GM23338 (cell line): ENCODE results near the gene UMODL1. TPM values are rescaled to one million over a fixed set of nuclear protein-coding genes. Genes with fewer than 3 reads are reported as not detected.

Source experiments
- ATAC-seq: fragments of 200-7000 bp; cut with Tn5 transposase; 3 replicates; pipeline ENCODE4 v1.9.1; 2020
- DNase-seq: peaks from one replicate; pipeline ENCODE4 v3.0.0-alpha.2; 2015; ENCODE audit warnings: low spot score
- H2AFZ ChIP-seq: fragments of 200-600 bp; sonication (generic); 2 replicates; pipeline ENCODE4 v1.8.0; 2016; ENCODE audit warnings: antibody characterized with exemption, mild to moderate bottlenecking, moderate library complexity
- H3F3A ChIP-seq: fragments of 200-600 bp; sonication (generic); replicated peaks from 2 replicates; pipeline ENCODE4 v1.8.0; 2017; ENCODE audit warnings: antibody characterized with exemption, mixed run types, low read depth
- H3K27ac ChIP-seq: fragments of 200-600 bp; sonication (generic); 2 replicates; pipeline ENCODE4 v1.6.1; 2016; ENCODE audit warnings: low read depth
- H3K27me3 ChIP-seq: fragments of 200-600 bp; sonication (generic); 2 replicates; pipeline ENCODE4 v1.8.0; 2016; ENCODE audit warnings: mild to moderate bottlenecking, mixed run types, moderate library complexity; ENCODE audit not compliant: insufficient read depth
- H3K36me3 ChIP-seq: fragments of 200-600 bp; sonication (generic); 2 replicates; pipeline ENCODE4 v1.8.0; 2016; ENCODE audit warnings: mild to moderate bottlenecking; ENCODE audit not compliant: insufficient read depth
- H3K4me1 ChIP-seq: fragments of 200-600 bp; sonication (generic); 2 replicates; pipeline ENCODE4 v1.8.0; 2016; ENCODE audit warnings: mild to moderate bottlenecking, moderate library complexity; ENCODE audit not compliant: insufficient read depth
- H3K4me2 ChIP-seq: fragments of 200-600 bp; sonication (generic); 2 replicates; pipeline ENCODE4 v1.7.1; 2017; ENCODE audit warnings: mixed run types
- H3K4me3 ChIP-seq: fragments of 200-600 bp; sonication (generic); 2 replicates; pipeline ENCODE4 v1.6.1; 2016; ENCODE audit warnings: mixed run types
- H3K79me2 ChIP-seq: fragments of 200-600 bp; sonication (generic); replicated peaks from 2 replicates; pipeline ENCODE4 v1.8.0; 2017; ENCODE audit warnings: mild to moderate bottlenecking; ENCODE audit not compliant: insufficient read depth
- H3K9me2 ChIP-seq: fragments of 200-600 bp; sonication (generic); 2 replicates; pipeline ENCODE4 v1.8.0; 2017; ENCODE audit not compliant: insufficient read depth
- H4K20me1 ChIP-seq: fragments of 200-600 bp; sonication (generic); replicated peaks from 2 replicates; pipeline ENCODE4 v1.8.0; 2017; ENCODE audit warnings: mild to moderate bottlenecking; ENCODE audit not compliant: insufficient read depth
- H3K27ac Mint-ChIP-seq: 2 replicates; pipeline ENCODE4 v1.8.0; 2020; ENCODE audit warnings: inconsistent platforms, mild to moderate bottlenecking, moderate library complexity, mixed read lengths
- H3K27me3 Mint-ChIP-seq: 3 replicates; pipeline ENCODE4 v1.8.0; 2022; ENCODE audit warnings: low read depth, mild to moderate bottlenecking, moderate library complexity, mixed read lengths, inconsistent platforms; ENCODE audit not compliant: insufficient read depth, poor library complexity
- H3K36me3 Mint-ChIP-seq: 3 replicates; pipeline ENCODE4 v1.8.0; 2021; ENCODE audit warnings: low read depth, mild to moderate bottlenecking, inconsistent platforms, moderate library complexity, mixed read lengths
- H3K4me1 Mint-ChIP-seq: 3 replicates; pipeline ENCODE4 v1.8.0; 2020; ENCODE audit warnings: mild to moderate bottlenecking, inconsistent platforms, mixed read lengths
- H3K4me3 Mint-ChIP-seq: 3 replicates; pipeline ENCODE4 v1.8.0; 2021; ENCODE audit warnings: moderate library complexity, mild to moderate bottlenecking, inconsistent platforms, mixed read lengths
- H3K9me3 Mint-ChIP-seq: 3 replicates; pipeline ENCODE4 v1.8.0; 2020; ENCODE audit warnings: moderate library complexity, mild to moderate bottlenecking, inconsistent platforms, mixed read lengths
- CREB1 ChIP-seq: fragments of 250-450 bp; sonication (Bioruptor Pico); IDR thresholded peaks from 2 replicates; pipeline ENCODE4 v1.5.0; 2020; ENCODE audit warnings: low read depth, mild to moderate bottlenecking, moderate library complexity
- CTCF ChIP-seq, 2 experiments: fragments of 200-600 bp in 1 of 2; sonication (generic) in 1 of 2; conservative IDR thresholded peaks; 2 replicates each; pipeline versions ENCODE4 v1.5.1 to v1.6.1; 2016 to 2017; ENCODE audit warnings: antibody characterized with exemption in 2 of 2, low read depth in 2 of 2, mild to moderate bottlenecking in 2 of 2, moderate library complexity in 1 of 2
- EZH2 ChIP-seq: fragments of 200-600 bp; sonication (generic); IDR thresholded peaks from one replicate; pipeline ENCODE4 v1.8.0; 2017; ENCODE audit warnings: antibody characterized with exemption, mild to moderate bottlenecking, low read depth; ENCODE audit not compliant: unreplicated experiment
- EZH2phosphoT487 ChIP-seq: fragments of 200-600 bp; sonication (generic); IDR thresholded peaks from one replicate; pipeline ENCODE4 v1.8.1; 2018; ENCODE audit warnings: antibody characterized with exemption; ENCODE audit not compliant: unreplicated experiment
- JUNB ChIP-seq: IDR thresholded peaks from one replicate; pipeline ENCODE4 v1.6.1; 2016; ENCODE audit warnings: antibody characterized with exemption; ENCODE audit not compliant: unreplicated experiment
- NANOG ChIP-seq: IDR thresholded peaks from 2 replicates; pipeline ENCODE4 v1.6.1; 2016; ENCODE audit warnings: antibody characterized with exemption, borderline replicate concordance
- POLR2AphosphoS5 ChIP-seq: IDR thresholded peaks from 2 replicates; pipeline ENCODE4 v1.6.1; 2016; ENCODE audit warnings: antibody characterized with exemption, low read depth
- REST ChIP-seq: IDR thresholded peaks from one replicate; pipeline ENCODE4 v1.6.1; 2018; ENCODE audit warnings: antibody characterized with exemption; ENCODE audit not compliant: unreplicated experiment
- STAT1 ChIP-seq: IDR thresholded peaks from one replicate; pipeline ENCODE4 v1.6.1; 2016; ENCODE audit warnings: antibody characterized with exemption; ENCODE audit not compliant: unreplicated experiment
- ZNF114 ChIP-seq: fragments of 250-450 bp; sonication (Bioruptor Pico); IDR thresholded peaks from 2 replicates; pipeline ENCODE4 v1.5.0; 2020; ENCODE audit warnings: mild to moderate bottlenecking, moderate library complexity
- ZNF331 ChIP-seq: fragments of 250-450 bp; sonication (Bioruptor Pico); IDR thresholded peaks from 2 replicates; pipeline ENCODE4 v1.5.0; 2020; ENCODE audit warnings: low read depth, mild to moderate bottlenecking, moderate library complexity
- ZNF462 ChIP-seq: fragments of 250-450 bp; sonication (Bioruptor Pico); IDR thresholded peaks from 2 replicates; pipeline ENCODE4 v1.5.0; 2020; ENCODE audit warnings: mild to moderate bottlenecking, moderate library complexity
- polyA plus RNA-seq: library from polyadenylated mRNA; unstranded; fragments of >200 nt; fragmentation: Nextera tagmentation; extraction: Ambion mirVana; gene quantifications from 2 replicates; pipeline ENCODE4 v1.2.1, GENCODE V29; 2016
- total RNA-seq: library from RNA; depleted of rRNA; stranded (reverse); fragments of >200 nt; shearing (Covaris generic); gene quantifications from 2 replicates; pipeline ENCODE4 v1.2.3, GENCODE V29; 2014
- TF ChIP-seq, protein P1 (sequence below): IDR thresholded peaks from 2 replicates; pipeline ENCODE4 v1.6.1; 2016; ENCODE audit warnings: antibody characterized with exemption

Gene UMODL1
- total and polyA plus RNA-seq, 2 experiments from 2014 or later, result not detected

DNA sequence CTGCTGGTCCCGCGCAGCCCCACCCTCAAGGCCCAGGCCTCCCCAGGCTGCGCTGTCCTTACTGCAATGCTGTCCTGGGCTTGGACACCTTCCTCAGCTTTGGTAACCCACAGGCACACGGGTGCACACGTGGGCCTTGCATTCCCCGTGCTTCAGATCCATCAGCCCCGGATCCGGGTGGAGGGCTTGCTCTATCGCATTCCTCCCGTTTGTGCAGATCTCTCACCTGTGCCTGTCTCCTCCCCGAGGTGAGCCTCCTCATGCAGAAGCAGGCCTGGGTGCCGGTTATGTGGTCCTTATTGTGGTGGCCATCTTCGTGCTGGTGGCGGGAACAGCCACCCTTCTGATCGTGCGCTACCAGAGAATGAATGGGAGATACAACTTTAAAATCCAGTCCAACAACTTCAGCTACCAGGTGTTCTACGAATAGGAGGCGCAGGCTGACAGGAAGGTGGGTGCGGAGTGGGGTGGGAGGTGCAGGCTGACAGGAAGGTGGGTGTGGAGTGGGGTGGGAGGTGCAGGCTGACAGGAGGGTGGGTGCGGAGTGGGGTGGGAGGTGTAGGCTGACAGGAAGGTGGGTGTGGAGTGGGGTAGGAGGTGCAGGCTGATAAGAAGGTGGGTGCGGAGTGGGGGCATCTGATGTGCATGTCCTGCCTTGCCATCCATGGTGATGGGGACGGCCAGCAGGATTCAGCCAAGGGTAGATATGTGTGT lies 66.2 kb downstream of the UMODL1 start:
- Histone ChIP-seq H3K36me3 (no peaks in the 10 kb centered on the region), H3K27ac (no peak overlapping the region), H3K4me3 (no peak overlapping the region), H2AFZ (no peak overlapping the region), H3K4me2 (no peak overlapping the region), H3K79me2 (no peaks in the 10 kb centered on the region), H3K9me2 (peaks cover 4% of the 10 kb centered on the region; the same call in 1 of the 2 replicates), H3F3A (no peaks in the 10 kb centered on the region), H4K20me1 (no peaks in the 10 kb centered on the region), H3K27me3 (no peaks in the 10 kb centered on the region), H3K4me1 (no peaks in the 10 kb centered on the region)
- no peaks in the 10 kb centered on the region for H3K36me3 Mint-ChIP-seq
- TF ChIP-seq ZNF331 (CRISPR knock-in tag), result no peak
- TF ChIP-seq STAT1, result no peak
- TF ChIP-seq, protein P1, sequence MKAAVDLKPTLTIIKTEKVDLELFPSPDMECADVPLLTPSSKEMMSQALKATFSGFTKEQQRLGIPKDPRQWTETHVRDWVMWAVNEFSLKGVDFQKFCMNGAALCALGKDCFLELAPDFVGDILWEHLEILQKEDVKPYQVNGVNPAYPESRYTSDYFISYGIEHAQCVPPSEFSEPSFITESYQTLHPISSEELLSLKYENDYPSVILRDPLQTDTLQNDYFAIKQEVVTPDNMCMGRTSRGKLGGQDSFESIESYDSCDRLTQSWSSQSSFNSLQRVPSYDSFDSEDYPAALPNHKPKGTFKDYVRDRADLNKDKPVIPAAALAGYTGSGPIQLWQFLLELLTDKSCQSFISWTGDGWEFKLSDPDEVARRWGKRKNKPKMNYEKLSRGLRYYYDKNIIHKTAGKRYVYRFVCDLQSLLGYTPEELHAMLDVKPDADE, result no peak
- no peak for TF ChIP-seq CREB1 (CRISPR knock-in tag)
- TF ChIP-seq EZH2, result no peak
- TF ChIP-seq ZNF114 (CRISPR knock-in tag), result no peak
- no peak for TF ChIP-seq CTCF (conservative IDR thresholded peaks at IDR 0.05; ENCODE audit: low read depth in 2 of 2)
- no peak for TF ChIP-seq JUNB
- TF ChIP-seq ZNF462 (CRISPR knock-in tag), result no peak
- no peak for TF ChIP-seq NANOG
- no peak for TF ChIP-seq REST
- TF ChIP-seq EZH2phosphoT487, result no peak
- TF ChIP-seq POLR2AphosphoS5, result no peak
- no peak for DNase-seq
- ATAC-seq, result no peak
- H3K4me1 Mint-ChIP-seq, result no peaks in the 10 kb centered on the region
- H3K9me3 Mint-ChIP-seq, result no peaks in the 10 kb centered on the region
- peaks cover 5% of the 10 kb centered on the region for H3K27me3 Mint-ChIP-seq
- H3K27ac Mint-ChIP-seq, result no peak overlapping the region
- no peak overlapping the region for H3K4me3 Mint-ChIP-seq
